ENCODE measurements around the gene F12. TPM values are rescaled to one million over a fixed set of nuclear protein-coding genes. Genes with fewer than 3 reads are reported as not detected.
"Not testable (repeated sequence)": the region's sequence is repeated elsewhere in the genome, so short reads cannot be mapped to it uniquely, and the experiment has no call there.

The F12 gene
- total RNA-seq, 1 donor from 2014 or later = 4.0 TPM

DNA sequence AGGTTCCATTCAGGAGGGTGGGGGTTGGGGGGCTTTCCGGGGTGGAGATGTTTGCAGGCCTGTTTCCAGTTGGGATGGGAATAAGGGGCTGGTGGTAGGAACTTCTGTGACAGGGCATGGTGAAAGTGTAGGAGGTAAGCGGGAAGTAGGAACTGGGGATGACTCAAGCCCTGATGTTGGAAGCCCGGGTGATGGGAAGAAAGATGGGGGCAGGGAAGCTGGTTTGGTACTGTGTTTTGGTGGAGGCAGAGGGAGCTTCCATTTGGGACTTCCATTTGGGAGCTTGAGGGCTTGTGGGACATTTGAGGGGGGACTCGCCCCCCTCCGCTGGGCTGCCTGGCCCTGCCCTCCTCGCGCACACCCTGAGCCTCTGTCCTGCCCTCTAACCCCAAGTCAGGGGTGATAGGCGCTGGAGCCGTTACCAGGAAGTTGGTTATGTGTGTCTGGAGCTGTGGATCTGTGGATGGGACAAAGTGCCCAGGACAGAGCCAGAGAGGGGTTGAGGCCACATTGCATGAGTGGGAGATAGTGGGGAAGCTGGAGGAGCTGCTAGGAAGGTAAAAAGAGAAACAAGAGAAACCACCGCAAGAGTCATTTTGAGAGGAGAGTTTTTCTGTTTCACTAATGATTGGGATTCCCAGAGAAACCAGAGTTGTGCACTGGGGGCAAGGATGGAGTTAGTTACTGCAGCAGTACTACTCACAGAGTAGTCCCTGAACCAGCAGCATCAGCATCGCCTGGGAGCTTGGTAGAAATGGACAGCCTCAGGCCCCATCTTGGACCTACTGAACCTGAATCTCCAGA, 45.0 kb downstream of the F12 start:
- no peak overlapping the region for H3K4me3 ChIP-seq (ENCODE audit: low read depth, low read length)
- H3K27me3 ChIP-seq (ENCODE audit: control insufficient read depth, insufficient read depth, low read length) = no peaks in the 10 kb centered on the region
- H3K36me3 ChIP-seq (ENCODE audit: control insufficient read depth, insufficient read depth, low read length) = no peaks in the 10 kb centered on the region
- TF ChIP-seq, protein P1, sequence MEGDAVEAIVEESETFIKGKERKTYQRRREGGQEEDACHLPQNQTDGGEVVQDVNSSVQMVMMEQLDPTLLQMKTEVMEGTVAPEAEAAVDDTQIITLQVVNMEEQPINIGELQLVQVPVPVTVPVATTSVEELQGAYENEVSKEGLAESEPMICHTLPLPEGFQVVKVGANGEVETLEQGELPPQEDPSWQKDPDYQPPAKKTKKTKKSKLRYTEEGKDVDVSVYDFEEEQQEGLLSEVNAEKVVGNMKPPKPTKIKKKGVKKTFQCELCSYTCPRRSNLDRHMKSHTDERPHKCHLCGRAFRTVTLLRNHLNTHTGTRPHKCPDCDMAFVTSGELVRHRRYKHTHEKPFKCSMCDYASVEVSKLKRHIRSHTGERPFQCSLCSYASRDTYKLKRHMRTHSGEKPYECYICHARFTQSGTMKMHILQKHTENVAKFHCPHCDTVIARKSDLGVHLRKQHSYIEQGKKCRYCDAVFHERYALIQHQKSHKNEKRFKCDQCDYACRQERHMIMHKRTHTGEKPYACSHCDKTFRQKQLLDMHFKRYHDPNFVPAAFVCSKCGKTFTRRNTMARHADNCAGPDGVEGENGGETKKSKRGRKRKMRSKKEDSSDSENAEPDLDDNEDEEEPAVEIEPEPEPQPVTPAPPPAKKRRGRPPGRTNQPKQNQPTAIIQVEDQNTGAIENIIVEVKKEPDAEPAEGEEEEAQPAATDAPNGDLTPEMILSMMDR (IDR thresholded peaks at IDR 0.05; ENCODE audit: insufficient read depth, low read length, poor library complexity, severe bottlenecking) = no peak
- DNase-seq (ENCODE audit: low read depth) = no peak

DNA sequence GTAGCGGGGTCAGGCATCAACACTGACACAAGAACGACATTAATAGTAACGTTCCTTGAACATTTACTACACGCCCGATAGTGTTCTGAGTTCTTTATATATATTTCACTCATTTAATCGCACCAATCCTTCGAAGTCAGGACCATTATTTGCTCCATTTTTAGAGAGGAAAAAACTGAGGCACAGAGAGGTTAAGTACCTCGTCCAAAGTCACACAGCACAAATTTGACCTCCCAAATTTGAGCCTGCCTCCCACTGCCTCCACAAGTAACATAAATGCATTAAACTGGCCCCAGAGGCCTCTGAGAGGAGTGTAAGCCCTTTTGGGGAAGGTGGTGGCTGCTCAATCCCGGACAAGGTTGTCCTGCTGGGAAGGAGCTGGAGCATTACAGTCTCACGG, 45.8 kb downstream of the F12 start:
- Histone ChIP-seq H3K4me3 (ENCODE audit: low read depth, low read length) (peak overlapping the region; percentile 49), H3K27me3 (ENCODE audit: control insufficient read depth, insufficient read depth, low read length) (no peaks in the 10 kb centered on the region), H3K36me3 (ENCODE audit: control insufficient read depth, insufficient read depth, low read length) (no peaks in the 10 kb centered on the region)
- TF ChIP-seq, protein P1 (IDR thresholded peaks at IDR 0.05; ENCODE audit: insufficient read depth, low read length, poor library complexity, severe bottlenecking) = no peak
- DNase-seq (ENCODE audit: low read depth) = no peak

GRCh38 chr5:177362610-177363507, 46.5 kb downstream of the F12 start:
- DNase-seq (ENCODE audit: low read depth) = no peak
- TF ChIP-seq, protein P1 (IDR thresholded peaks at IDR 0.05; ENCODE audit: insufficient read depth, low read length, poor library complexity, severe bottlenecking) = no peak
- H3K27me3 ChIP-seq (ENCODE audit: control insufficient read depth, insufficient read depth, low read length) = no peaks in the 10 kb centered on the region
- H3K4me3 ChIP-seq (ENCODE audit: low read depth, low read length) = peak overlapping the region; percentile 49
- no peaks in the 10 kb centered on the region for H3K36me3 ChIP-seq (ENCODE audit: control insufficient read depth, insufficient read depth, low read length)

- Histone ChIP-seq H3K4me3 (ENCODE audit: low read depth, low read length) (no peak overlapping the region), H3K27me3 (ENCODE audit: control insufficient read depth, insufficient read depth, low read length) (peaks cover 2% of the 10 kb centered on the region), H3K36me3 (ENCODE audit: control insufficient read depth, insufficient read depth, low read length) (no peaks in the 10 kb centered on the region)
- no peak for DNase-seq (ENCODE audit: low read depth)
- TF ChIP-seq, protein P1 (IDR thresholded peaks at IDR 0.05; ENCODE audit: insufficient read depth, low read length, poor library complexity, severe bottlenecking) = no peak
Observed at GRCh38 chr5:177362292-177362609, 47.1 kb downstream of the F12 start.

GRCh38 chr5:177361418-177362291, 47.7 kb downstream of the F12 start:
- TF ChIP-seq, protein P1 (IDR thresholded peaks at IDR 0.05; ENCODE audit: insufficient read depth, low read length, poor library complexity, severe bottlenecking) = no peak
- no peaks in the 10 kb centered on the region for H3K36me3 ChIP-seq (ENCODE audit: control insufficient read depth, insufficient read depth, low read length)
- H3K27me3 ChIP-seq (ENCODE audit: control insufficient read depth, insufficient read depth, low read length) = peaks cover 2% of the 10 kb centered on the region
- no peak for DNase-seq (ENCODE audit: low read depth)
- H3K4me3 ChIP-seq (ENCODE audit: low read depth, low read length) = no peak overlapping the region

- H3K36me3 ChIP-seq (ENCODE audit: control insufficient read depth, insufficient read depth, low read length); DNase-seq (ENCODE audit: low read depth); H3K4me3 ChIP-seq (ENCODE audit: low read depth, low read length); H3K27me3 ChIP-seq (ENCODE audit: control insufficient read depth, insufficient read depth, low read length): not testable (repeated sequence)
Observed at GRCh38 chr5:177360740-177361139, 48.6 kb downstream of the F12 start.
